ENCODE measurements around the gene SFRP2. TPM values are rescaled to one million over a fixed set of nuclear protein-coding genes. Genes with fewer than 3 reads are reported as not detected.

SFRP2 gene
- total and polyA plus RNA-seq, 2 donors (not counting 1 experiment from before 2014, with no cell fraction given) = under 0.01 TPM; not detected in 1

- H3K9me3 ChIP-seq (ENCODE audit: control insufficient read depth, insufficient read depth, low read depth, low read length) = no peaks in the 10 kb centered on the region
- no peaks in the 10 kb centered on the region for H3K36me3 ChIP-seq (ENCODE audit: control insufficient read depth, insufficient read depth, low read length)
- H4K20me1 ChIP-seq (ENCODE audit: control insufficient read depth, extremely low read depth, insufficient read depth, low read length) = no peaks in the 10 kb centered on the region
- no peaks in the 10 kb centered on the region for H3K4me1 ChIP-seq (ENCODE audit: control insufficient read depth, extremely low read depth, insufficient read depth, low read length)
- no peak overlapping the region for H3K27ac ChIP-seq (ENCODE audit: insufficient read depth, low read length)
- peaks cover 41% of the 10 kb centered on the region for H3K27me3 ChIP-seq (ENCODE audit: control insufficient read depth, insufficient read depth, low read length)
- no peak overlapping the region for H3K4me2 ChIP-seq (ENCODE audit: extremely low read depth, insufficient read depth, low read length)
- H3K79me2 ChIP-seq (ENCODE audit: control insufficient read depth, insufficient read depth, low read length) = no peaks in the 10 kb centered on the region
- DNase-seq (ENCODE audit: low read depth in 2 of 2) = no peak
- H3K9ac ChIP-seq (ENCODE audit: insufficient read depth, low read length) = no peak overlapping the region
- TF ChIP-seq CTCF (conservative IDR thresholded peaks at IDR 0.05 in 1 of 2, IDR thresholded peaks at IDR 0.05 in 1 of 2; ENCODE audit: low read depth in 1 of 2, low read length in 2 of 2) (no peak), EZH2 (IDR thresholded peaks at IDR 0.05; ENCODE audit: low read length, missing control alignments) (no peak)
- no peak overlapping the region for H3K4me3 ChIP-seq (replicated peaks in 1 of 4; ENCODE audit: control extremely low read depth in 1 of 4, insufficient read depth in 1 of 4, low read depth in 3 of 4, low read length in 4 of 4)
- no peak overlapping the region for H2AFZ ChIP-seq (ENCODE audit: low read length)
Measured at GRCh38 chr4:153787061-153787560, 1.8 kb downstream of the SFRP2 start.

- Histone ChIP-seq H3K79me2 (ENCODE audit: control insufficient read depth, insufficient read depth, low read length) (no peaks in the 10 kb centered on the region), H3K4me1 (ENCODE audit: control insufficient read depth, extremely low read depth, insufficient read depth, low read length) (no peaks in the 10 kb centered on the region), H3K27me3 (ENCODE audit: control insufficient read depth, insufficient read depth, low read length) (peaks cover 33% of the 10 kb centered on the region), H3K9me3 (ENCODE audit: control insufficient read depth, insufficient read depth, low read depth, low read length) (no peaks in the 10 kb centered on the region), H3K27ac (ENCODE audit: insufficient read depth, low read length) (no peak overlapping the region), H3K4me3 (replicated peaks in 1 of 4; ENCODE audit: control extremely low read depth in 1 of 4, insufficient read depth in 1 of 4, low read depth in 3 of 4, low read length in 4 of 4) (no peak overlapping the region), H2AFZ (ENCODE audit: low read length) (no peak overlapping the region), H3K4me2 (ENCODE audit: extremely low read depth, insufficient read depth, low read length) (no peak overlapping the region), H3K36me3 (ENCODE audit: control insufficient read depth, insufficient read depth, low read length) (no peaks in the 10 kb centered on the region), H4K20me1 (ENCODE audit: control insufficient read depth, extremely low read depth, insufficient read depth, low read length) (no peaks in the 10 kb centered on the region), H3K9ac (ENCODE audit: insufficient read depth, low read length) (no peak overlapping the region)
- DNase-seq (ENCODE audit: low read depth in 2 of 2) = peak; percentile 23 to 55
- TF ChIP-seq CTCF (conservative IDR thresholded peaks at IDR 0.05 in 1 of 2, IDR thresholded peaks at IDR 0.05 in 1 of 2; ENCODE audit: low read depth in 1 of 2, low read length in 2 of 2) (peak; percentile 24 to 49), EZH2 (IDR thresholded peaks at IDR 0.05; ENCODE audit: low read length, missing control alignments) (no peak)
Measured at GRCh38 chr4:153785910-153786721, 2.8 kb downstream of the SFRP2 start.

GRCh38 chr4:153784166-153784699, 4.7 kb downstream of the SFRP2 start:
- Histone ChIP-seq H3K4me2 (ENCODE audit: extremely low read depth, insufficient read depth, low read length) (no peak overlapping the region), H4K20me1 (ENCODE audit: control insufficient read depth, extremely low read depth, insufficient read depth, low read length) (no peaks in the 10 kb centered on the region), H3K4me1 (ENCODE audit: control insufficient read depth, extremely low read depth, insufficient read depth, low read length) (no peaks in the 10 kb centered on the region), H3K27ac (ENCODE audit: insufficient read depth, low read length) (no peak overlapping the region), H3K4me3 (replicated peaks in 1 of 4; ENCODE audit: control extremely low read depth in 1 of 4, insufficient read depth in 1 of 4, low read depth in 3 of 4, low read length in 4 of 4) (no peak overlapping the region), H3K9ac (ENCODE audit: insufficient read depth, low read length) (no peak overlapping the region), H2AFZ (ENCODE audit: low read length) (no peak overlapping the region), H3K36me3 (ENCODE audit: control insufficient read depth, insufficient read depth, low read length) (no peaks in the 10 kb centered on the region), H3K9me3 (ENCODE audit: control insufficient read depth, insufficient read depth, low read depth, low read length) (no peaks in the 10 kb centered on the region), H3K79me2 (ENCODE audit: control insufficient read depth, insufficient read depth, low read length) (no peaks in the 10 kb centered on the region), H3K27me3 (ENCODE audit: control insufficient read depth, insufficient read depth, low read length) (peaks cover 25% of the 10 kb centered on the region)
- no peak for TF ChIP-seq EZH2 (IDR thresholded peaks at IDR 0.05; ENCODE audit: low read length, missing control alignments)
- TF ChIP-seq CTCF (conservative IDR thresholded peaks at IDR 0.05 in 1 of 2, IDR thresholded peaks at IDR 0.05 in 1 of 2; ENCODE audit: low read depth in 1 of 2, low read length in 2 of 2) = no peak
- no peak for DNase-seq (ENCODE audit: low read depth in 2 of 2)
